Right lobe of liver (tissue), 4 donors: ENCODE measurements around the gene IFITM10.

Experiments
- CTCF ChIP-seq, 4 donors: fragments of 200-600 bp in 3 of 4; fragments of 450-650 bp in 1 of 4; IDR thresholded peaks; one replicate each; pipeline versions ENCODE4 v1.5.1 to v1.8.0; 2016 to 2022; ENCODE audit warnings: antibody characterized with exemption in 4 of 4, mild to moderate bottlenecking in 2 of 4
- POLR2A ChIP-seq: fragments of 450-650 bp; IDR thresholded peaks from one replicate; pipeline ENCODE4 v1.6.1; 2017; ENCODE audit warnings: antibody characterized with exemption, mild to moderate bottlenecking
- donor health status: DM: no; HTN: no; CAD: no.
- donor health status: DM: no; HTN: no; CAD: no.
- donor health status: DM: no; HTN: yes; CAD: no.

GRCh38 chr11:1743585-1744136, 6.7 kb downstream of the IFITM10 start:
- TF ChIP-seq CTCF (IDR thresholded peaks at IDR 0.05) = no peak
- no peak for TF ChIP-seq POLR2A
